Epithelial cell of esophagus (primary cell): Measurements from ENCODE around the gene SLC43A1.
A peak's percentile ranks its signal among the peaks of the same experiment; 100 is the strongest.

Source experiments
- DNase-seq: peaks from one replicate; pipeline ENCODE4 v3.0.0; 2010; ENCODE audit warnings: low read depth
- H3K4me3 ChIP-seq: 2 replicates; pipeline ENCODE4 v1.5.1; 2011; ENCODE audit warnings: mild to moderate bottlenecking, low read length, control low read depth
- CTCF ChIP-seq: IDR thresholded peaks from 2 replicates; pipeline ENCODE4 v1.5.1; 2011; ENCODE audit warnings: low read depth, mild to moderate bottlenecking, low read length, control low read depth, inconsistent platforms; ENCODE audit not compliant: insufficient read depth; ENCODE audit errors: missing control alignments

Gene SLC43A1

DNA sequence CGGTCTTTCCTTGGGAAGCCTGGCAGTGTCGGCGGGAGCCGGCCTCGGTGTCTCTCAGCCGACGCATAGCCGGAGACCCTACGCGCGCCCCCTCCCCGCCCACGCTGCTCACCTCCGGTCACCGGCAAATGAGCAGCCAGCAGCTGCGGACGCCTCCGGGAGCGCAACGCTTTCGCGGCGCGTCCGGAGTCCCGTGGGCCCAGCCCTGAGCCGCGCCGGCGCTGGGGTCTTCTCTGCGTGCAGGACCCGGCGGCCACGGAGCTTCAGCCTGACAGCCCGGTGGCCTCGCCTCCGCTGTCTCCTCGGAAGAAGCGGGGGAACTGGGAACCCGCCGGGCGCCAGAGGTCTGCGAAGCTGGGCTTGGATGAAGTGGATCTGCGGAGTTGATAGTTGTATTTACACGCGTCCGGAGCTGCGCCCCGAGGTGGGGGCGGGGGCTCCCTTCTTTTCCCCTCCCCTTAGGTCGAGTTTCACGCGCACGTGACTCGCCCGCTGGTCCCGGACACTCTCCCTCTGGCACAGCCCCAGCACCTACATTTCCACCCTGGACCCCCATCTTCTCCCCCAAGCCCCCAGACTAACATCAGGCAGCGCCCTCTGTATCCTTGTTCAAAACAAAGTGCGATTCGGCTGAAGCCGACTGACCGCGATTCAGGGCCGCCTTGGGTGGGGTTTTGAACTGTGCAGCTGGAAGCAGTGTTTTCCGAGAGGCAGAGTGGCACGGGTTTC, at the start of gene SLC43A1:
TSS of gene SLC43A1 (minus strand) at position 371 of the 729 bp plus-strand sequence. CDS start 1,591 bp downstream, outside the sequence.
- peak; percentile 27 for DNase-seq
- peak within 1 kb of the TSS; percentile 57 for H3K4me3 ChIP-seq
- peak; percentile 4 for TF ChIP-seq CTCF

GRCh38 chr11:57562596-57562995, 47.1 kb upstream of the SLC43A1 start:
- DNase-seq, result peak; percentile 36
- no peak overlapping the region for H3K4me3 ChIP-seq
- no peak for TF ChIP-seq CTCF

DNA sequence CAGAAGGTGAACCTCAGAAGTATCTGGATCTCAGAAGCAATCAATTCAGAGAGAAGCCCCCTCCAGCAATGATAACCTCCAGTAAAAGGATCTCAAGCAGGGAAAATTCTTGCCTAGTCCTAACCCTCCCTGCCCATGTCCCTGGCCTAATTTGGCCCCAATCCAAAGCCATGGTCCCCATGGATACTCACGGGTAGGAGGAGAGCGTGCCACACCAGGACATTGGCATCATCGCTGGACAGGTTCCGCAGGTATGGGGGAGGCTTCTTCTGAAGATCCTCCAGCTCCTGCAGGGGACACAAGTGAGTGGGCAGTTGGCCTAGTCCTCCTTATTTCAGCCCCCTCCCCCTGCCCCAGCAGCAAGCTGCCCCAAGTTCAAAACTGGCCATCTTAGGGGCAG, 44.6 kb upstream of the SLC43A1 start:
- peak; percentile 25 for DNase-seq
- no peak for TF ChIP-seq CTCF
- no peak overlapping the region for H3K4me3 ChIP-seq

- no peak overlapping the region for H3K4me3 ChIP-seq
- peak; percentile 45 for DNase-seq
- TF ChIP-seq CTCF, result no peak
Observed at GRCh38 chr11:57556041-57556440, 40.5 kb upstream of the SLC43A1 start.

GRCh38 chr11:57555393-57555792, 39.9 kb upstream of the SLC43A1 start:
- TF ChIP-seq CTCF, result no peak
- no peak overlapping the region for H3K4me3 ChIP-seq
- DNase-seq, result no peak

GRCh38 chr11:57552479-57552878, 37.0 kb upstream of the SLC43A1 start:
- no peak for DNase-seq
- no peak for TF ChIP-seq CTCF
- no peak overlapping the region for H3K4me3 ChIP-seq

- H3K4me3 ChIP-seq, result no peak overlapping the region
- no peak for TF ChIP-seq CTCF
- DNase-seq, result no peak
Observed at GRCh38 chr11:57551941-57552340, 36.4 kb upstream of the SLC43A1 start.
